ENCODE data around the gene GDI2.
"Not testable (repeated sequence)": the region's sequence is repeated elsewhere in the genome, so short reads cannot be mapped to it uniquely, and the experiment has no call there.

Gene GDI2

DNA sequence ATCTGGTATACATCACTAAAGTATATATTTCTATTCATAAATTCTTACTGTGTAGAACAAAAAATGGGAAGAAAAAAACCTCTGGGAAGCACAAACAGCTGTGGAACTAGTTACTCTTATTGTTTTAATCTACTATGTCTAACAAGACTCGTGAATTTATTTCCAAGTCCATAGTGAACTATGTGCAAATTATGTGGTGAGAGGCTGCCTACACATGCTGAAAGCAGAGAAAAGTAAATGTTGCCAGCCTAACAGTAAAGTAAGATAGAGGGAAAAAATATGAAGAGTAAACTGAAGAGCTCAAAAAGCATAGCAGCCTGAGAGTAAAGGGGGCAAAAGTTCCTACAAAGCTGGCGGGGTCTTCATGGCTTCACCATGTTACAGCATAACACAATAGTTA, 3.0 kb downstream of the GDI2 start:
- peak overlapping the region; percentile 93 for H3K4me2 ChIP-seq (ENCODE audit: low read length)
- no peak overlapping the region for H2AFZ ChIP-seq (ENCODE audit: low read depth, low read length)
- no peak overlapping the region for H3K9ac ChIP-seq (ENCODE audit: low read length)
- H3K36me3 ChIP-seq (replicated peaks; ENCODE audit: low read depth, low read length): peaks cover 17% of the 10 kb centered on the region
- H4K20me1 ChIP-seq (ENCODE audit: insufficient read depth, low read length): peaks cover 74% of the 10 kb centered on the region
- H3K27me3 ChIP-seq (ENCODE audit: low read depth, low read length): no peaks in the 10 kb centered on the region
- TF ChIP-seq EZH2phosphoT487 (IDR thresholded peaks at IDR 0.05; ENCODE audit: low read depth): no peak
- TF ChIP-seq, protein P1, sequence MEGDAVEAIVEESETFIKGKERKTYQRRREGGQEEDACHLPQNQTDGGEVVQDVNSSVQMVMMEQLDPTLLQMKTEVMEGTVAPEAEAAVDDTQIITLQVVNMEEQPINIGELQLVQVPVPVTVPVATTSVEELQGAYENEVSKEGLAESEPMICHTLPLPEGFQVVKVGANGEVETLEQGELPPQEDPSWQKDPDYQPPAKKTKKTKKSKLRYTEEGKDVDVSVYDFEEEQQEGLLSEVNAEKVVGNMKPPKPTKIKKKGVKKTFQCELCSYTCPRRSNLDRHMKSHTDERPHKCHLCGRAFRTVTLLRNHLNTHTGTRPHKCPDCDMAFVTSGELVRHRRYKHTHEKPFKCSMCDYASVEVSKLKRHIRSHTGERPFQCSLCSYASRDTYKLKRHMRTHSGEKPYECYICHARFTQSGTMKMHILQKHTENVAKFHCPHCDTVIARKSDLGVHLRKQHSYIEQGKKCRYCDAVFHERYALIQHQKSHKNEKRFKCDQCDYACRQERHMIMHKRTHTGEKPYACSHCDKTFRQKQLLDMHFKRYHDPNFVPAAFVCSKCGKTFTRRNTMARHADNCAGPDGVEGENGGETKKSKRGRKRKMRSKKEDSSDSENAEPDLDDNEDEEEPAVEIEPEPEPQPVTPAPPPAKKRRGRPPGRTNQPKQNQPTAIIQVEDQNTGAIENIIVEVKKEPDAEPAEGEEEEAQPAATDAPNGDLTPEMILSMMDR (IDR thresholded peaks at IDR 0.05; ENCODE audit: low read depth, low read length): no peak
- H3K4me3 ChIP-seq (ENCODE audit: low read length): peak overlapping the region; percentile 100
- H3K79me2 ChIP-seq (ENCODE audit: low read length): peaks cover 95% of the 10 kb centered on the region
- peaks cover 63% of the 10 kb centered on the region for H3K4me1 ChIP-seq (ENCODE audit: low read length)
- no peaks in the 10 kb centered on the region for H3K9me3 ChIP-seq (ENCODE audit: insufficient read depth, low read length)
- no peak overlapping the region for H3K27ac ChIP-seq (ENCODE audit: low read length)

DNA sequence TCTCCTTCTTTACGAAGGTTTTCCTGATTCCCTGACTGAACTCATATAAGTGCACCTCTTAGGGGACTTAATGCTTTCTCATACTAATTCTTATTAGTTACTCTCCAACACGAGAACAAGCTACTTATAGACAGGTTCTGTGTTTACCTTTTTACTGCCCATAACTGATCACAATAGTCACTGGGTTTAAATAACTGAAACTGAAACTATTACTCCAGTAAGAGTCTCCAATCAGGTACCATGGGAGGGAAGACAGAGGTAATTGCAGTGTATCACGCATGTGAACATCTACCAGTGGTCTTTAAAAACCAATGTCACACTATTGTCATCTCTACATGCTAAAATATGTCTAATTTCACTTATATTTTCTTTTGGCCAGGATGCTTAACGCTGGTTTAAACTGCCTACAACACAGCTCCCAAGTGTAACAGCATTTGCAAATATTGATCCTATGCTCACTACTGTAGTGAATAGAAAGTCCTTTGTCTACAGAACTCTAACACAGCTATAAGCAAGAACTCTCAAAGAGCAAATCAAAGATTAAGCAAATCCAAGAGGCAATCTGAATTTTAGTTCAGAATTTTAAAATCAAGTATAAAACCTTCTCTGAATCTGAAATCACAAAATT, 3.6 kb downstream of the GDI2 start:
- H3K9ac ChIP-seq (ENCODE audit: low read length): no peak overlapping the region
- H2AFZ ChIP-seq (ENCODE audit: low read depth, low read length): no peak overlapping the region
- H3K4me3 ChIP-seq (ENCODE audit: low read length): peak overlapping the region; percentile 100; the same call in 1 of the 2 replicates

DNA sequence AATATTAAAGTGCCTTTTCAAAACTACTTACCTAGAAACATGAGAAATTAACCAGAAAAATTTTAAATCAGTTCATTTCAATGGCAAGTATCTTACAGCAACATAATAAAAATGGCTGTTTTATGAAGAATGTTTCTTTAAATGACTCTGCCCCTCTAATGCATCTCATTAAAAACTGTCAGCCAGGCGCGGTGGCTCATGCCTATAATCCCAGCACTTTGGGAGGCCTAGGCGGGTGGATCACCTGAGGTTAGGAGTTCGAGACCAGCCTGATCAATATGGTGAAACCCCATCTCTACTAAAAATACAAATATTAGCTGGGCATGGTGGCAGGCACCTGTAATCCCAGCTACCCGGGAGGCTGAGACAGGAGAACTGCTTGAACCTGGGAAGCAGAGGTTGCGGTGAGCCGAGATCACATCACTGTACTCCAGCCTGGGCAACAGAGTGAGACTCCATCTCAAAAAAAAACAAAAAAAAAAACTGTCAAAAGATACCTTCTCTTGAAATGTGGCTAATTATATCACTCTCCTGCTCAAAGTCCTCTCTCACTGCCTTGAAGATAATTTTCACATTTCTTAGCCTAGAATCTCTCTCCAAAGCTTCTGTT, 4.3 kb downstream of the GDI2 start:
- peaks cover 95% of the 10 kb centered on the region for H3K79me2 ChIP-seq (ENCODE audit: low read length)
- not testable (repeated sequence) for H3K4me3 ChIP-seq (ENCODE audit: low read length); H3K9ac ChIP-seq (ENCODE audit: low read length); H2AFZ ChIP-seq (ENCODE audit: low read depth, low read length); H3K9me3 ChIP-seq (ENCODE audit: insufficient read depth, low read length); H3K27ac ChIP-seq (ENCODE audit: low read length); H3K27me3 ChIP-seq (ENCODE audit: low read depth, low read length)
- peaks cover 21% of the 10 kb centered on the region for H3K36me3 ChIP-seq (replicated peaks; ENCODE audit: low read depth, low read length)
- peak overlapping the region; percentile 93; the same call in 1 of the 2 replicates for H3K4me2 ChIP-seq (ENCODE audit: low read length)
- peaks cover 83% of the 10 kb centered on the region for H4K20me1 ChIP-seq (ENCODE audit: insufficient read depth, low read length)
- H3K4me1 ChIP-seq (ENCODE audit: low read length): peaks cover 50% of the 10 kb centered on the region

More for the DNA sequence above, 3.6 kb downstream of the GDI2 start:
- no peak overlapping the region for H3K27ac ChIP-seq (ENCODE audit: low read length)
- no peaks in the 10 kb centered on the region for H3K9me3 ChIP-seq (ENCODE audit: insufficient read depth, low read length)
- peaks cover 18% of the 10 kb centered on the region for H3K36me3 ChIP-seq (replicated peaks; ENCODE audit: low read depth, low read length)
- peaks cover 77% of the 10 kb centered on the region for H4K20me1 ChIP-seq (ENCODE audit: insufficient read depth, low read length)
- H3K27me3 ChIP-seq (ENCODE audit: low read depth, low read length): no peaks in the 10 kb centered on the region
- H3K4me2 ChIP-seq (ENCODE audit: low read length): peak overlapping the region; percentile 93
- peaks cover 57% of the 10 kb centered on the region for H3K4me1 ChIP-seq (ENCODE audit: low read length)
- TF ChIP-seq, protein P1 (IDR thresholded peaks at IDR 0.05; ENCODE audit: low read depth, low read length): no peak
- TF ChIP-seq EZH2phosphoT487 (IDR thresholded peaks at IDR 0.05; ENCODE audit: low read depth): no peak
- peaks cover 95% of the 10 kb centered on the region for H3K79me2 ChIP-seq (ENCODE audit: low read length)

DNA sequence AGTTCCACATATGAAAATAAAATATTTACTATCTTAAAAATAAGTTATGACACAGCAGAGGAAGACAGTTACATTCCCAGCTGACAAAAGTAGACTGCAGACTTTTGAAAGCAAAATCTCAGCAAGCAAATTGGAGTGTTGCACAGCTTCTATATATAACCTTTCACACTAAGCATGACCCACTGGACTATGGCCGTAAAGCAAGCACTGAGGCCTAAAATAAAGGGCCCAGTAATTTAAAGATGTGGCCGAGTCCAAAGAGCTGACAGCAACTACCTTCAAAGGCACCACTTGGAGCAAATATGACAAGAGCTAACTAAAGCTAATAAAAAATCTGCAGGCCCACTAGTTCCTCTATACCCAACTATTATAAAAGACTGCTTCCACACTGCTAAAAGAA, 6.5 kb downstream of the GDI2 start:
- no peak overlapping the region; the same call in 1 of the 2 replicates for H3K27ac ChIP-seq (ENCODE audit: low read length)
- H3K4me2 ChIP-seq (ENCODE audit: low read length): 0 out of 2 replicates have a peak overlapping the region, but pooled peaks have one; percentile 9
- peaks cover 50% of the 10 kb centered on the region for H3K4me1 ChIP-seq (ENCODE audit: low read length)
- no peaks in the 10 kb centered on the region for H3K27me3 ChIP-seq (ENCODE audit: low read depth, low read length)
- H3K4me3 ChIP-seq (ENCODE audit: low read length): no peak overlapping the region
- no peak overlapping the region for H2AFZ ChIP-seq (ENCODE audit: low read depth, low read length)
- H3K79me2 ChIP-seq (ENCODE audit: low read length): peaks cover 100% of the 10 kb centered on the region
- no peaks in the 10 kb centered on the region for H3K9me3 ChIP-seq (ENCODE audit: insufficient read depth, low read length)
- H3K36me3 ChIP-seq (replicated peaks; ENCODE audit: low read depth, low read length): peaks cover 21% of the 10 kb centered on the region
- peaks cover 93% of the 10 kb centered on the region for H4K20me1 ChIP-seq (ENCODE audit: insufficient read depth, low read length)
- TF ChIP-seq EZH2phosphoT487 (IDR thresholded peaks at IDR 0.05; ENCODE audit: low read depth): no peak
- TF ChIP-seq, protein P1 (IDR thresholded peaks at IDR 0.05; ENCODE audit: low read depth, low read length): no peak
- no peak overlapping the region for H3K9ac ChIP-seq (ENCODE audit: low read length)
